Femur (tissue), 1 donor: Measurements from ENCODE around the gene PCDH10.
"Not testable (repeated sequence)": the region's sequence is repeated elsewhere in the genome, so short reads cannot be mapped to it uniquely, and the experiment has no call there.

Source experiments
- DNase-seq: peaks from one replicate; pipeline ENCODE4 v3.0.0-alpha.2; 2017

The PCDH10 gene

DNA sequence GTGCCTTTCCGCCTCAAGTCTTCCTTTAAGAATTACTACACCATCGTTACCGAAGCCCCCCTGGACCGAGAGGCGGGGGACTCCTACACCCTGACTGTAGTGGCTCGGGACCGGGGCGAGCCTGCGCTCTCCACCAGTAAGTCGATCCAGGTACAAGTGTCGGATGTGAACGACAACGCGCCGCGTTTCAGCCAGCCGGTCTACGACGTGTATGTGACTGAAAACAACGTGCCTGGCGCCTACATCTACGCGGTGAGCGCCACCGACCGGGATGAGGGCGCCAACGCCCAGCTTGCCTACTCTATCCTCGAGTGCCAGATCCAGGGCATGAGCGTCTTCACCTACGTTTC lies 2.2 kb downstream of the PCDH10 start:
- DNase-seq, result peak; percentile 20

DNA sequence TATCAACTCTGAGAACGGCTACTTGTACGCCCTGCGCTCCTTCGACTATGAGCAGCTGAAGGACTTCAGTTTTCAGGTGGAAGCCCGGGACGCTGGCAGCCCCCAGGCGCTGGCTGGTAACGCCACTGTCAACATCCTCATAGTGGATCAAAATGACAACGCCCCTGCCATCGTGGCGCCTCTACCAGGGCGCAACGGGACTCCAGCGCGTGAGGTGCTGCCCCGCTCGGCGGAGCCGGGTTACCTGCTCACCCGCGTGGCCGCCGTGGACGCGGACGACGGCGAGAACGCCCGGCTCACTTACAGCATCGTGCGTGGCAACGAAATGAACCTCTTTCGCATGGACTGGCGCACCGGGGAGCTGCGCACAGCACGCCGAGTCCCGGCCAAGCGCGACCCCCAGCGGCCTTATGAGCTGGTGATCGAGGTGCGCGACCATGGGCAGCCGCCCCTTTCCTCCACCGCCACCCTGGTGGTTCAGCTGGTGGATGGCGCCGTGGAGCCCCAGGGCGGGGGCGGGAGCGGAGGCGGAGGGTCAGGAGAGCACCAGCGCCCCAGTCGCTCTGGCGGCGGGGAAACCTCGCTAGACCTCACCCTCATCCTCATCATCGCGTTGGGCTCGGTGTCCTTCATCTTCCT lies 2.7 kb downstream of the PCDH10 start:
- DNase-seq, result peak; percentile 32

DNA sequence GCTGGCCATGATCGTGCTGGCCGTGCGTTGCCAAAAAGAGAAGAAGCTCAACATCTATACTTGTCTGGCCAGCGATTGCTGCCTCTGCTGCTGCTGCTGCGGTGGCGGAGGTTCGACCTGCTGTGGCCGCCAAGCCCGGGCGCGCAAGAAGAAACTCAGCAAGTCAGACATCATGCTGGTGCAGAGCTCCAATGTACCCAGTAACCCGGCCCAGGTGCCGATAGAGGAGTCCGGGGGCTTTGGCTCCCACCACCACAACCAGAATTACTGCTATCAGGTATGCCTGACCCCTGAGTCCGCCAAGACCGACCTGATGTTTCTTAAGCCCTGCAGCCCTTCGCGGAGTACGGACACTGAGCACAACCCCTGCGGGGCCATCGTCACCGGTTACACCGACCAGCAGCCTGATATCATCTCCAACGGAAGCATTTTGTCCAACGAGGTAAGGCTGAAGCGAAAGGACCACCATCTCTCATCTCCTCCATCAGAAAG lies 3.3 kb downstream of the PCDH10 start:
- peak; percentile 22 for DNase-seq

DNA sequence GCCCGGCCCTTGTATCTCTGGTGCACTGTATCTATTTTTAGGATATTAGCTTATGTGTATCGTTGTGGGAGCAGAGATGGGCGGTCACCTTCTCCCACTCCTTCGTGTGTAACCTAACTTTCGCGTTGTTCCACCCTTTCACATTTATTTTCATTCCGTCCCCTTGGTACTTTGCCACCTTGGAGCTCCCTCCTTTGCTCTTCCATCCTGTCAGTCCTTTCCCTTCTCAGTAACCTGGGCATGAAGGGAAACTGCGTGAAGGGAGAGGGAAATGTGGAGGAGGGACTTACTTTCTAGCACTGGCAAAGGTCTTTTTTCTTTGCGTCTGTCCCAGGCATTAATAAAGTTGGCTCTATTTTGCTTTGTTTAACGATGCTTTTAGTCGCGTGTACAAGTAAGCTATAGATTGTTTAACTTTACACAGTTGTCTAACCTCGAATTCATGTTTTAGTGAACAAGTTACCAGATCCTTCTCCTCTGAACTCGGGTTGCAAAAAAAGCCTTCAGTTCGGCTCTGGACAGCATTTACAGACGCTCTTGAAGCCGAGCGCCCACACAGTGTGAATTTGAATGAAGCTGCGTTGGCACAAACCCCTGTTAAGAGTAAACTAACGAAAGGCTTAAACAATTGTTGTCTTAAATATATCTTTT lies 3.9 kb downstream of the PCDH10 start:
- DNase-seq, result peak; percentile 19

DNA sequence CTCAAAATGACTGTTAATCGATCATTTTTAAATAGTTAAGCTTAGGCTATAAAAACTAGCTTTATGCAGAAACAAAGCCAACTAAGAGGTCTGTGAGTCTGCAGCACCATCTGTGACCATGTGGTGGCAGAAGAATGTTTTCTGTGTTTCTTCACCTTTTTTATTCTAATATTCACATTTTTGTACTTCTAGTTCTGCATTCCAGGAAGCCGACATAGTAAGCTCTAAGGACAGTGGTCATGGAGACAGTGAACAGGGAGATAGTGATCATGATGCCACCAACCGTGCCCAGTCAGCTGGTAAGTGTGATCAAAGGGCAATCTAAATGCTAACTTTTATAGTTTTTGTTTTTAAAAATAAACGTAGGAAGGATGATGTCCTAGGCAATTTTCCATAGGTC lies 5.6 kb downstream of the PCDH10 start:
- DNase-seq, result no peak

DNA sequence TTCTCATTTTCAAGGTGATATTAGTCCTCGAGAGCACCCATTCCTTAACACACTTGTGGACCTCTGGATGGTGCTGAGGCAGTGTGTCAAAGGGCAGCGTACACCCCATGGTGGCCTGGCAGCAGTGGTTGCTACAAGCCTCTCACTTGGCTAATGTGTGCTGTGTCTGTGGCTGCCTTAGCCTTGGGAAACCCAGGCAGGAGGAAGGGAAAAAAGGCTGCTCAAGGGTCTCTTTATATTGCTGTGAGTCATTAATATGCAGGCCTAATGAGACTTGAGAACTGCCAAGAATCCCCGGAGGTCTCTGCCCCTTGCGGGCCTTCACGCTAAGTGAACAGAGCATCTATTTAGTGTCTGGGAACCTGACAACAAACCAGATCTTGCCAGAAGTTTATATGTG lies 7.0 kb downstream of the PCDH10 start:
- peak; percentile 26 for DNase-seq

DNA sequence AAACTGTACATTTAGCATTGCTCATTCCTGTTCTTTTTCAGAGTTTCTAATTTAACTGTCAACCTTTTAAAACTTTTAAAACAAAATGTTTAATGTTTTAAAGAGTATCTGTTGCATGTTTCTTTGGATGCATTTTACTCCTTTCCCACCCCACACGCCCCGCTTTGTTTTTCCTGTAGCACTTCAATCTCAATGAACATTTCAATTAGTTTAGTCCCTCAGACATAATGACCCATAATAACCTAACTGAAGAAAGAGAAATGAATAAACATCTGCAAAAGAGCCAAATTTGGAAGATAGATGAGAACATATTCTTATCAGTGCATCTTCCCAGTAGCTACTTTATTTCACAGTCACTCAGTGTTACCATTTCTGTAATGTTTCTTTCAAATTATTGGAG lies 7.5 kb downstream of the PCDH10 start:
- DNase-seq, result no peak

DNA sequence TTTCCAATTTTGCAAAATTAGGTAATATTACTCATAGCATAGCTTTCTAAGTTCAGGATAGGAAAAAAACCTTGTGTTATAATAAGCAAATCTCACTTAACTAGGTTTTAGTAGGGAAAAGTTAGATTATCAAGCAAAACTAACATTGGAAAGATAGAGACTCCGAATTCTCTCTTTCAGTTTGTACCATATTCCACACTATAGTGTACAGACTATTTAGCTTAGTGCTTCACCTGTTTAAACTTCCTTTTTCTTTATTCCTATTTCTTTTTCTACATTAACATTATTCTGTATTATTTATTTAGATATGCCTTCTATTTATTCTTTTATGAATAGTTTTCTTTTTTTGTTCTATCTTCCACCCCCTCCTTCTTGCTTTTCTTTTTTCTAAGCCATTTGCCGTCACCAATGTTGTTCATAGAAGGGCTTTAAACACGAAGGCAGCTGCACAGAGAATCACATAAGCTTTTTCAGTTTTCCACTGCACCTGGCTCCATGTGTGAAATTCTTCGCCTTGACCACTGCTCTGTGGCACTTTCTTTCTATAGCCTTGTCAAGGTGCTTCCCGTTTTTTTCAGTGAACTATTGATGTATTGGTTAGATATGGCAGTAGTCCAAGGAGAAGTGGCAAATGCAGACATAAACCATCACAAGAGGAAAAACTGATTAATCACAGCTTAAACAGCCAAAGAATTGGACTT lies 8.5 kb downstream of the PCDH10 start:
- DNase-seq, result no peak

DNA sequence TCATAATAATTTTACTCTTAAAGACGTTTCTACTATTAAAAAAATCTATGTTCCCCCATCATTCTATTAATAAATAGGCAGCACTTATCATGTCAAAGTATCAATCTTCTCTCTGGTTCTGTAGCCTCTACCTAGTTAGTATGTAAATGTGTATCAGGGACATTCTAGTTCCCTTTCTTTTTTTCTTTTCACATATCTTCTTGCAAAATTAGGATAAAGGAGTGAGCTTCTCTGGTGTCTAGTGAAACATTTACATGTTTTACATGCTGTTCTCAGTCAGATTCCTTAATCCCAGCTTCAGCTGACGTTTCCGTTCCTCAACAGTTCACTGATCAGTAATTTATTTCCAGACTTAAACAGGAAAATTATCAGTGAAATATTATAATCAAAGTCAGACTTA lies 11.8 kb downstream of the PCDH10 start:
- no peak for DNase-seq

DNA sequence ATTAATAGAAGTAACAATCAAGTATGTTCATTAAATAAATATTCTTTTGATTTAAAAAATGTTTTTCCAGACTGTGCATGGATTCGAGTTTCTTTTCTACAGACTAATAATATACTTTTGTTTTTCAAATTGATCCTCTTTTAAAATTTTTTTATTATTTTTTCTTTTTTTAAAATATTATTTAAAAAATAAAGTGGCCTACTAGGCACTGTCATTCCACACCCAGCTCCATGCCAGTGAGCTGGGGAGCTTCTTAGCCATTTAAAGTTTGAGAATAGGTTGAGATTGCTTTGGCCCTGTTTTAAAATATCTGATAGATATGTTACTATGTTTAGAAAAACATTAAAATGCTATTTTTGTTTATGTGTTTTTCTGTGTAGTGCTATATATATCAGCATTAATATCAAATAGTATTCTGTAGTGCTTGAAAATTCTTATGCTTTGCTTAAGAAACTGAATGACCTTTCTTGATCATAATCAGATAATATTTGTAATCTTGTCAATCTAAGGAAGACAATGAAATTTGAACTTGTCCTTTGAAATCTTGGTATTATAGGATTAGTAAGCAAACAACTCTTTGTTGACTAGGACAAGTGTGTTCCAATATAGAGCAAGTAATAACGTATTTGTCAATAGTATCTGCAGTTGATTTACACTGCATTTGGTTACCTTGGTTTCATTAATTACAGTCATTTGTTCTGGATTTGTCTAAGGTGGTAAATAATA lies 12.6 kb downstream of the PCDH10 start:
- DNase-seq, result no peak

DNA sequence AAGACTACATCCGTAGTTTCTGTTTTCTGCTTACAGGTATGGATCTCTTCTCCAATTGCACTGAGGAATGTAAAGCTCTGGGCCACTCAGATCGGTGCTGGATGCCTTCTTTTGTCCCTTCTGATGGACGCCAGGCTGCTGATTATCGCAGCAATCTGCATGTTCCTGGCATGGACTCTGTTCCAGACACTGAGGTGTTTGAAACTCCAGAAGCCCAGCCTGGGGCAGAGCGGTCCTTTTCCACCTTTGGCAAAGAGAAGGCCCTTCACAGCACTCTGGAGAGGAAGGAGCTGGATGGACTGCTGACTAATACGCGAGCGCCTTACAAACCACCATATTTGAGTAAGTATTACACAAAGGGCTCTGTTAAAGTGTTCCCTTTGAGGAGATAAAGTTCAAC lies 13.8 kb downstream of the PCDH10 start:
- DNase-seq, result no peak

DNA sequence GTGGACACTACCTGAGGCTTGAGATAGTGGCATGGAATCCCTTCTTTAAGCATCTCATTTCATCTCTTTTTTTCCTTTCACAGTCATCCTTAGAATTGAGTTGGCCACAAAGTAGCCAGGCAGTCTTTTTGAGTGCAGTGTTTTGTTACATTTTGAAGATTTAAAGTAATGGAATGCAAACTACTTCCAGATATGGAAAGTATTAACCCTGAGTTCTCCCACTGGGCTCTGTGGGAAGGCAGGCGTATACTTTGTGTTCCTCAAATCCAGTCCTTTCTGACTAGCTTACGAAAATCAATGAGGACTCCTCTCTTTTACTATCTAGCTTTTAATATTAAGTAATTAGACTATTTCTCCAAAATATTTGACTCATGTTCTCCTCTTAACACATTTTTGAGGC lies 29.9 kb downstream of the PCDH10 start:
- no peak for DNase-seq

DNA sequence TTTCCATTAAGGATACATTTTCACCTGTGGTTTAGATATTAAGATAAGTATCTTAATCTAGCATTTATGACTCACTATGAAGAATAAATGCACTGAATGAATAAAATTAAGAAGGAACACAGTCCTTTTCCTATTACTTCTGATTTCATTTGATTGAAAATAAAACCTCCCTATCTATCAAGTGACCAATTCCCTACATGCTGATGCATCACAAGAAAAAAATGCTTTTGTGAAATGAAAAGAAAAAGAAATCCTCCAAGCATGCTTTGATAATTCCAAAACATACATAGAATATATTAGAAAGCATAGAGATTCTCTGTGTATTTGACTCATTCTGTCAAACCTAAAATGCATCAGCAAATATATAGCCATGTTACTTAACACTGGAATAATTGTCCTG lies 37.1 kb downstream of the PCDH10 start:
- no peak for DNase-seq

DNA sequence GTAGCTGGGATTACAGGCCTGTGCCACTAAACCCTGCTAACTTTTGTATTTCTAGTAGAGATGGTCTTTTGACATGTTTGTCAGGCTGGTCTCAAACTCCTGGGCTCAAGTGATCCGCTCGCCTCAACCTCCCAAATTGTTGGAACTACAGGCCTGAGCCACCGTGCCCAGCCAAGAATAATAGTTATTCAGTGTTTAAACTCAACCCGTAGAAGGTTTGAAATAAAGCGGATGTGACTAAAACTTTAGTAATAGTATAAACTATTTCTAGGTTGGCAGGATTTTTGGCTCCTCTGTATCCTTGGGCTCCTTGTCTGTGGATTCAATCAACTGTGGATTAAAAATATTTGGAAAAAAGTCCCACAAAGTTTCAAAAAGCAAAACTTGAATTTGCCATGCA lies 37.8 kb downstream of the PCDH10 start:
- no peak for DNase-seq

DNA sequence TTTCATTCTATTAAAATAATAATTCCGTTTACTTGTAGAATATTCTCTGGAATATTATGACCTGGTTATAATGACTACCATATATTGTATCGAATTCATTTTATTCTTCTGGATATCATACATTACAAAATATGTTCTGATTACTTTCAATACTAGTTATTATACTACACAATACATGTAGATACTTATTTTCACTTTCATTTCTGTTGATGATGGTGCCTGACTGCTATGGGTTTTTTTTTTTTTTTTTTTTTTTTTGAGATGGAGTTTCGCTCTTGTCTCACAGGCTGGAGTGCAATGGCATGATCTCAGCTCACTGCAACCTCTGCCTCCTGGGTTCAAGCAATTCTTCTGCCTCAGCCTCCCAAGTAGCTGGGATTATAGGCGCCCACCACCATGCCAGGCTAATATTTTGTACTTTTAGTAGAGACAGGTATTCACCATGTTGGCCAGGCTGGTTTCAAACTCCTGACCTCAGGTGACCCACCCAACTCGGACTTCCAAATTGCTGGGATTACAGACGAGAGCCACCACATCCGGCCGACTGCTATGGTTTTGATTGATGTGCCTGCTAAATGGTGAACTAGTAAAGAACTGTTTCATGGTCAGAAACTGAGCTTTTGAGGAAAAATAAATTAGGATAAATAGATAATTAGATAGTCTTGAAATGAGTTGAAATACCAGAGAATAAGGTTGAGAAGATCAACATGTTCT lies 39.5 kb downstream of the PCDH10 start:
- DNase-seq, result no peak

DNA sequence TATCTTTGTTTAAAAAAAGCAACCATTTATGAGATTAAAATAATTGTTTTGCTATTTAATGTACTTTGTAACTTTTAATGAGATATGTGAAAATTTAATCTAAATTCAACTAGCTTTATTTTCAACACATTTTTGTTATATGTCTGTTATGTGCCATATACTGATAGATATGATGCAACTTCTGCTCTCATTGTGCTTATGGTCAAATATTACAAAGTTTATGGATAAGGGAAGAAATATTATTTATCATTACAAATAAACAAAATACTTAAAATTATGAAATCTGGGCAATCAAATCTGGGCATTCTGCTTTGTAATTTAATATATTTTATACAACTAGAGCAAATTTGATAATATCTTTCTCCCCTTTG lies 40.0 kb downstream of the PCDH10 start:
- no peak for DNase-seq

DNA sequence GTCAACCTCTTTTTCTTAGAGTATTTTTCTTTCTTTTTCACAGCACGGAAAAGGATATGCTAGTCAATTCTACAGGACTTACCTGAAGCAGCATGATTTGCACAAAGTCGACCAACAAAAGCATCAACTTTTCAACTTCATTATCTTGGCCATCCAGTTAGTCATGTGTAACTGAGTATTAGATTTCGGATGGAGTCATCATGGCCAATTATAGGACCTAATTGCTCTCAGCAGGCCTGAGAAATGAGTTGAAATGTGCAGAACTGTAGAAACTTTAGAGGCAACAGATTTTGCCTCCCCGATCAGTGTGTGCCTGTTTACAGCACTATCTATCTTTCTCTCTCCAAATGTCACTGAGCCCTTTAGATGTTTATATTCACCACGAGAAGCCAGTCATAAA lies 41.0 kb downstream of the PCDH10 start:
- no peak for DNase-seq

DNA sequence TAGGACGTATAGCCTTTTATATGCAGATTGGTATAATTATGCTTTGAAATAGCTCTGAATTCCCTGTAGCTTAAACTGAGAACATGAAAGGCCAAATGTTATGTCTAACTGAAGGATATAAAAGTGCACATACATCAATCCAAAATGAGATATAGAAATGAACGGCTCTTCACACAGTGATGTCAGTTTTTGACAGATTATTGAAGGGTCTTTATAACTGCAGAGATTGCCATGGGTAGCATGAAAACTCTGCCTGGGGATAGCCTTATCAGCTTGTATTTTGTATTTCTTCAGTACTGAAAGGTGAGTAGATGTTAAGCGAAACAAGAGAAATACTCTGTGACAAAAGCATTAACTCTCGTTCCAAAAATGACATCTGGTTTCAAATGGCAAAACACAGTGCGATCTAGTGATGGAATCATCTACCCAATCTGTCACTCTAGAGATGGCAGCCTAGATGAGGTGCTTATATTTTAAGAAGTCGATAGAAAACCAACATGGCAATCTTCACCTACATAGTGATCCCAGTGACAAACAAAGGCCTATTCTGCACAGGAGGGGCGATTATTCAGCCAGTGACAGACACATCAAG lies 59.7 kb downstream of the PCDH10 start:
- DNase-seq, result no peak

DNA sequence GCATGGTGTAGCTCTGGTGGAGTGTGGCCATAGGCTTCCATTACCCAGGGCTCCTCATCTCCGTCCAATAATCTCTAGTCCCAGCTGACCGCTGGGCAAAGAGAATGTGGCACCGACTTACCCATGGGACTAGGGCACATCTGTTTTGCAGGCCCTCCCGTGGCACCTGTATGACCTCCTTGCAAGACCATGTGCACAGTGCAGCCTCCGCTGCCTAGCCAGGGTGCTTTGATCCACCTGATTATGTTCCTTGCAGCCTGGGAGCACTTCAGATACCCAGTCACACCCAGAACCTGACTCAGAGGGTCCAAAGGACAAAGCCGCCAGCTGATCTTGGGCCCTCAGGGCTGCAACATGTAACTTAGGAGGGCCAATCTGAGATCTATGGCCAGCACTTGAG lies 84.8 kb downstream of the PCDH10 start:
- DNase-seq, result no peak

DNA sequence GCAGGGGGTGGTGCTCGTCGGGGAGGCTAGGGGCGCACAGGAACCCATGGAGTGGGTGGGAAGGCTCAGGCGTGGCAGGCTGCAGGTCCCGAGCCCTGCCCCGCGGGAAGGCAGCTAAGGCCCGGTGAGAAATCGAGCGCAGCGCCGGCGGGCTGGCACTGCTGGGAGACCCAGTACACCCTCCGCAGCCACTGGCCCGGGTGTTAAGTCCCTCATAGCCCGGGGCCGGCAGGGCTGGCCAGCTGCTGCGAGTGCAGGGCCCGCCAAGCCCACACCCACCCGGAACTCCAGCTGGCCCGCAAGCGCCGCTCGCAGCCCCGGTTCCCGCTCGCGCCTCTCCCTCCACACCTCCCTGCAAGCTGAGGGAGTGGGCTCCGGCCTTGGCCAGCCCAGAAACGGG lies 91.4 kb downstream of the PCDH10 start:
- not testable (repeated sequence) for DNase-seq
